COLO668 (cell line): ENCODE measurements around the gene ATP2B2.

Experiments used
- DNase-seq: peaks from one replicate; lab custom pipeline; 2025; ENCODE audit not compliant: unreplicated experiment; lab: John Stamatoyannopoulos, UW

Gene ATP2B2

DNA sequence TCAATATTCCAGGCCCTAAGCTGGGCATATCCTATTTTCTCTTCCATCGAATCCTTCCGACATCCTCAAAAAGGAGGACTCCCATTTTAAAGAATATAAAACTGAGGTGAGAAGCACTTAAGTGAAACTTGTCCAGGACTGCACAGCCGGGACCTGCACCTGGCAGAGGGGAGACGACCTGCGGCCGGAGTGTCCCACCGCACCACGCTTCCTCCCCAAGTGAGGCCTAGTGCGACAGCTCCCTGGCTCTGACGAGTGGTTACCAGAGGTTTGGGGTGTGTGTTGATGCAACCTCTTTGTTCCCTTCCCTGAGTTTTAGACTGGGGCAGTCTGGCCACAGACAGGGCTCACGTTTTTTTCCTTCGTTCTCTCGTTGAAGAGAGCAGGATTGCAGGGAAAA, 24.9 kb upstream of the ATP2B2 start:
- no peak for DNase-seq

DNA sequence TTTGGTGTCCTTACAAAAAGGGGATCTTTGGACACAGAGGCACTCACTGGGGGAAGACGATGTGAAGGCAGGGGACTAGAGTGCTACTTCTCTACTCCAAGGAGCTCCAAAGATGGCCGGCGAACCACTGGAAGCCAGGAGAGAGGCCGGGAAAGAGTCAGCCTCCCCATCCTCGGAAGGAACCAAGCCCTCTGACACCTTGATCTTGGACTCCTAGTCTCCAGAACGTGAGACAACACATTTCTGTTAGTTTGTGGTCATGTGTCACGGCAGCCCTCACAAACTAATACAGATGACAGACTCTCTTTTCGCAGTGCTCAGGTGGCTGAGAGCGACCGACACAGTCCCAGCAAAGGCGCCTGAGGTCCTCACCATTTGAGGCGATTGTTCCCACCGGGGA, 24.4 kb upstream of the ATP2B2 start:
- no peak for DNase-seq

DNA sequence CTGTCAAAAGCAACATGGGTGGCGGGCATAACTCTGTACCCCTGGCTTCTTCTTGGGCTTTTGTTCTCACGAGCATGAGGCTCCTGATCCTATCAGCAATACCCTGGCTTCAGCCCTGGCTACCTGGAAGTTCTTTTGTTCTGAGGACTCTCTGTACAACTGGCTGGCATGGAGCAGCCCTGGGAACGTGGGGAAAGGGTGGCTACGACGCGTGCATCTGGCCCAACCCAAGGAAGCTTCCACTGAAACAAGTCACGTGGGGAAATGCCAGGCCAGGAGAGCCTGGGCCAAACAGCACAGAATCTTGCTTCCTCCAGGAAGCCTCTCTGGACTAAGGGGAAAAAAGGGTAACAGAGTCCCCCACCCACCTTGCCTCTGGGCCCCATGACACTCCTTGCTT, 22.7 kb upstream of the ATP2B2 start:
- DNase-seq = no peak

DNA sequence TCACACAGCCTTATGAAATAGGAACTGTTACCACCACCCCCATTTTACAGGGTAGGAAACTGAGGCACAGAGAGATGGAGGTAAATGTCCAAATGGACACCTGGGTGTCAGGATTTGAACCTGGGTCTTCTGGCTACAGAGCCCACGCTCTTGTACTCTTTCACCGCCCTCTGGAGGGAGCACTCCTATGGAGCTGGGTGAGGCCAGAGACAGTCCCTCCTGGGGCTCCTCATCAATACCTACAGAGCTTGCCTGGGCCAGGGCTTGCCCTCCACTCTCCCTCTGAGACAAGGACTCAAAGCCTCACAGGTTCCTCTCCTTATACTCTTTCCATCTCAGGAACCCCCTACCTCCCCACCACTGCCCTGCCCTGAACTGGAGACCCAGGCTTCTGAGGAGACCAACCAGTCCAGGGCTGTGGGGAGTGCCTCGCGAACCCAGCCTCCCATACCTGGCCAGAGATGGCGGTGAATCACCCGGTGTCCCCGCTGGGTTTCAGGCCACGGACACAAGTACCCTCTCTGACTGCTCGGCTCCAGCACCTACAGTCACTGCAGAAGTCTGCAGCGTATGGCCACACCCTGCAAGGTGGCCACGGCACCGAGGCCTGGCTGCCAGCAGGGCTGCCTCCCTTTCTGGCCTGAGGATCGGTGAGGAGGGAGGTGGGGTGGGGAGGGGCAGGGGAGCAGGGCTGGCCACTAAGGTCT, 22.1 kb upstream of the ATP2B2 start:
- DNase-seq = no peak

DNA sequence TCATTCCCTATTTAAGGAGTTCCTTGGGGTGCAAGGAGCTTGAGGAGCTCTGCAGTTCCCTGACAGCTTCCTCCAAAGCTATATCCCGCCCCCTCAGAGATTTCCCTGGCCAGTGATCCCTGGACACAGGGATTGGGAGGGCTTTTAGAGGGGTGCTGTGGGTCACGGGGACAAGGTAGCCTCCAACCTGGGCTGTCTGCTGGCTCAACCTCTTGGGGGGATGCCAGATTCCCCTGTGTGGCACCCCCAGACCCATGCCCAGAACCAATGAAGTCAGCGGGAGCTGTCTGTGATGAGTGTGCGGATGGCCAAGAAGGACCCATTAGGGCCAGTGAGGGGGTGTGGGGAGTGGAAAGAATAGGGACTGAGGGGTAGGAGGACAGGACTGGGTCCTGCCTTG, 21.0 kb upstream of the ATP2B2 start:
- DNase-seq = no peak

DNA sequence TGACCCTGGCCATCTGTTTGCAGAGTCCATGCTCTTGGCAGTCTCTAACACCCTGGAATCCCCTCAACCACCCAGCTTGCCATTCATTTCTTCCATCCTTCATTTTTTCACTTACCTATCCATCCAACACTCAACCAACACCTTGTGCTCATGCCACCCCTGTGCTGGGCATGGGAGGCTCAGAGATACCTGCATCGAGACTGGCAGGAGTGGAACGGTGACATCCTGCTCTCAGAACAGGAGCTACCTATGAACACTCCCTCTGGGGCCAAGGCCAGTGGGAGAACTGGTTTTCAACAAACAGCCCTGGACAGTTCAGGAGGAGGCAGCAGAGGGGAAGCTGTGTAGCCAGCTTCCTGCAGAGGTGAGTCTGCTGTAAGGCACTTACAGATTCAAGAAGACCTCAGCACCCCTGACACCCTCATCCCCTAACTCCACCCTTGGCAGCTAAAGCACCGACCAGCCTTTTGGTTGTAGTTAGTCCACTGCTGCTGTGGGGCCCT, 19.5 kb upstream of the ATP2B2 start:
- DNase-seq = peak; percentile 4

DNA sequence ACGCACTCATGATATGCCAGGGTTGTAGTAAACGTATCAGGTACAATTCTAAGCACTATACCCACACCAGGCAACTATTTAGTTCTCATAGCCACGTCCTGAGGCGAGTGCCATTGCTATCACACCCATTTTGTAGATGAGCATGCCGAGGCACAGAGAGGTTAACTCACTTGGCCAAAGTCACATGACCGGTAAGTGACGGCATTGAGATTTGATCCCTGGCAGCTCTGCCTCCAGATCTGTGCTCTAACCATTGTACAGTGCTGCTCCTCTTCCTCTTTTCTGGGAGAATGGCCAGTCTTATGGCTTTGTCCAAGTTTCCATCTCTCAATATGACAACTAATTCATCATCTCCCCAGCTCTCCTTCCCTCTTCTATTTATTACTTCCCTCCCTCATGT, 18.9 kb upstream of the ATP2B2 start:
- DNase-seq = no peak

DNA sequence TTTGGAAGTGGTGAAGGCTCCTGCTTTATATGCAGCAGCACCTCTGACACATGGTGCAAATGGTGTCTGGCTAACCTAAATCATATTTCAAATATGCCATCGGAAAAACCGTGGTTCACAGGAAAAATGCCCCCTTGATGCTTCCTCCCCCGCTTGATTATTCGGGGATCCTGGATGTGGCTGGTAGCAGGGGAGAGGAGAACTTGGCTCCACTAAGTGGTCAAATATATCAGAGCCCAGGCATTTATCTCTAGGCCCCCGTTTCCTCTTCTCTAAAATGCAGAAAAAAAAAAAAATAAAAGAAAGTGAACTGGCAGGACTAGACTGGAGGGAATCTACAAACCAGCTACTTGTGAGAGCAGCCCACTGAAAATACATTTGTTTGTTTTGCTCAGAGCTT, 18.2 kb upstream of the ATP2B2 start:
- no peak for DNase-seq

DNA sequence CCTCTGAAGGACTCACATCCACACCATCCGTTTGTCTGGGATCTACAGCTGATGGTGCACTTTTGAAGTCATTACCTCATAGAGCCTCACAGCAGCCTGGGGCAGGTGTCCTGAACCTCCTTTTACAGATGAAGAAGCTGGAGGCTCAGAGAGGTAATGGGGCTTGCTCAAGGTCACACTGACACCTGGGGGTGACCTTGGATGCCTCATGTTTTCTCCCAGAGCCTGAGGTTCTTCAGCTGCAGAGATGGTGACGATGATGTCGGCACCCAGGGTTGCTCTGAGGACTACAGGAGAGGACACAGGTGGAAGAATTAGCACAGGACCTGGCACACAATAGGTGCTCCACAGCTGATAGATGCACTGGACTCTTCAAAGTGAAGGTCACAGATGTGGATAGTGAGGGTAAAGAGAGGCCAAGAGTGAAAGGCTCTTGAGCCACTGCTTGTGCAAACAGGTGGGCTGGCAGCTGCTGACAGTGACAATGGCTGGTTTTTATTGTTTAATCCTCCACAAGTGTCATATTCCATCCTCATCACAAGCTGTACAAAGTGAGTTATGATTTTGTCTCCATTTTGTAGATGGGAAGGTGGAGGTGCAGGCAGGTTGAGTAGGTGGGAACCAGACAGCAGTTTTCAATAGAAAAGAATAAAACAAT, 17.4 kb upstream of the ATP2B2 start:
- DNase-seq = peak; percentile 41

DNA sequence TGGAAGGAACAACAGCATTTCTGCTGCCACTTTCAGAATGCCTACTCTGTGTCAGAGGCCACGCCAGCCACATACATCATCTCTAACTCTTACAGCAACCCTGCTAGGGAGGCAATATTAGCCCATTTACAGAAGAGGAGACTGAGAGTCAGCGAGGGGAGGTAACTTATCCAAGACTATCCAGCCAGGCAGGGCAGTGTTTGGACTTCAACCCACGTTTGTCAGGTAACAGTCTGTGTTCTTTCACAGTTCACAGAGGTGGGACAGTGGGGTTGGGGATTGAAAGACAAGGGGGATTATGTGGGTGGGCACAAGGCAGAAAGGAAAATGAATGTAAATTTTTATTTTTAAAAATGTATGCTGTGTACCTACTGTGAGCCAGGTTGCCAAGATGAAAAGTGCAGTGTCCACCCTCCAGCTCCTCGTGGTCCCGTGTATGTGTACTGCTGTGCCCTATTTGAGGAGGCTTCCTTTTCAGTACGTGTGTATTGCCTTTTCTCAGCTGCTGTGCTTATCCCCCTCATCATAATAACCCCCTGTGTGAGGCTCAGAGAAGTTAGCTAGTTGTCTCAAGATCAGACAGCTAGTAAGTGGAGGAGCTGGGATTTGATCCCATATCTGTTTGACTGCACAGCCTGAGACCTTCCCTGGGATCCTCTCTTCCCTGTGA, 16.5 kb upstream of the ATP2B2 start:
- no peak for DNase-seq

DNA sequence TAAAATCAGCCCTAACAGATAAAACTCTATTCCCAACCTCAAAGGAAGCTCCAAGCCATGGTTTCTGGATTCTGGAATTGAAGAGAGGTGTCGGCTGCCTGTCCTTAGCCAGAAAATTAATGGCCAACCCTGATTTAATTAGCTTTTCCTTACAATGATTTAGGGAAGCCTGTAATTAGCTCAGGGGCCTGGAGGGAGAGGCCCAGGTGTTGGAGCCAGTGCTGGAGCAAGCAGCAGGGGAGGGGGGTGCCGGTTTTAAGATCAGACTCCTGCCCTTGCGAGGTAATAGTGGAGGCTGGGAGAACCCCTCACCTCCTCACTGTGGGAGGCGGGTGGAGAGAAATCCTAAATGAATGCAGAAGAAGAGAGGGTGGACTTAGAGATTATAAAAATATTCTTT, 14.7 kb upstream of the ATP2B2 start:
- no peak for DNase-seq

DNA sequence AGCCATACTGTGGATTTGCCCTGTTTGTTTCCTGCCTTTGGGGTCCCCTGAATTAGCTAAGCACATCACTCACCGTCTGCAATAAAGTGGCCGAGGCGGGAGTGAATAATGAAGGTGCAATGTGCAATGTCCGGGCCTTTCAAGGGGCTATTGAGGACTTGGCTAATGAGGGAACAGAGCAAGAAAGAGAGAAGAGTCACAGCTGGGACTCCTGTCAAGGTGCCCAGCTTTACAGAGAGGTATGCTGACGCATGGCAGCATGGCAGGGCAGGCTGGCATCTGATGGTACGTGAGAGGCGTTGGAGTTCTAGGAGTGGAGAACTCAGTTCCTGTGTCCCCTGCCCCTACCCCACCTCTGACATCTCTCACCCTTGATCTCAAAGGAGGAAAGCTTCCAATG, 13.8 kb upstream of the ATP2B2 start:
- no peak for DNase-seq

DNA sequence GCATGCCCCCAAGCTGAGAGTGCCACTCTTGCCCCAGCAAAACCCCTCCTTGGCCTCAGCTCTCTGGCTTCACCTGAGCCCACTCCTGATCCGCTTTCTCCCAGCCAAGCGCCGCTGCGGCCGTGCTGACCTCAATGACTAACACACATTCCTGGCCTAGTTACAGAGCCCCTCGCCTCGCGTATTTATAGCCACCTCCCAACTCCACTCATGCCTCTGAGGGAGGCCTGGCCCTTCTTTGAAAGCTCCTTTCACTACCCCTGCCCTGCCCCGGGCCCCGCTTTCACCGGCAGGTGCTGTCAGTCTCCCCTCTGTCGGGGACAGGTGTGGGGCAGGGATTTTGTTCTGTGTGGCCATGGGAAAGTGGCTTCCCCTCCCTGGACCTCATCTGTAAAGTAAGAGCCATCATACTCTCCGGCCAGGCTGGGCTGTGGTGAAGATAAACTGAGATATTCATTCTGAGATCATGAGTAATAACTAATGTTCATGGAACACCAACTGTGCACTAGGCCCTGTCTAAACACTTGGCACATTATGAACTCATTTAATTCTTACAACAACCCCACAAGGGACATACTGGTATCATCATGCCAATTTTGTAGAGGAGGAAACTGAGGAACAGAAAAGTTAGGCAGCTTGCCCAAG, 13.2 kb upstream of the ATP2B2 start:
- DNase-seq = no peak

DNA sequence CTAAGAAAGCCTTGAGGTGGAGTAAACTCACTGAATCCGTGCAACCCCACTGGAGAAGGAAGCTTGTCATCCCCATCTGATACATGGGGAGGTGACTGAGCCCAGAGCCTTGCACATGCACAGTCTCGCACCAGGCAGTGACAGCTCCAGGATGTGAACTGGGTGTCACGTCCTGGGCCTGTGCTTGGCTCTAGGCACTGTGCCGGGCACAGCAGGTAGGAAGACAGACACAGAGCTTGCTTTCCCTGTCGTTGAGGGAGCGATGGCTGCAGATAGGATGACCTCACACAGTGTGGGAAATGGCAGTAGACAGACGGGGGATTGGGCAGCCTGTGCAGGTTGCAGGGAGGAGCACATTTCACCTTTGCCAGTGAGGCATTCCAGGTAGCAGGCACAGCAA, 12.2 kb upstream of the ATP2B2 start:
- DNase-seq = no peak

DNA sequence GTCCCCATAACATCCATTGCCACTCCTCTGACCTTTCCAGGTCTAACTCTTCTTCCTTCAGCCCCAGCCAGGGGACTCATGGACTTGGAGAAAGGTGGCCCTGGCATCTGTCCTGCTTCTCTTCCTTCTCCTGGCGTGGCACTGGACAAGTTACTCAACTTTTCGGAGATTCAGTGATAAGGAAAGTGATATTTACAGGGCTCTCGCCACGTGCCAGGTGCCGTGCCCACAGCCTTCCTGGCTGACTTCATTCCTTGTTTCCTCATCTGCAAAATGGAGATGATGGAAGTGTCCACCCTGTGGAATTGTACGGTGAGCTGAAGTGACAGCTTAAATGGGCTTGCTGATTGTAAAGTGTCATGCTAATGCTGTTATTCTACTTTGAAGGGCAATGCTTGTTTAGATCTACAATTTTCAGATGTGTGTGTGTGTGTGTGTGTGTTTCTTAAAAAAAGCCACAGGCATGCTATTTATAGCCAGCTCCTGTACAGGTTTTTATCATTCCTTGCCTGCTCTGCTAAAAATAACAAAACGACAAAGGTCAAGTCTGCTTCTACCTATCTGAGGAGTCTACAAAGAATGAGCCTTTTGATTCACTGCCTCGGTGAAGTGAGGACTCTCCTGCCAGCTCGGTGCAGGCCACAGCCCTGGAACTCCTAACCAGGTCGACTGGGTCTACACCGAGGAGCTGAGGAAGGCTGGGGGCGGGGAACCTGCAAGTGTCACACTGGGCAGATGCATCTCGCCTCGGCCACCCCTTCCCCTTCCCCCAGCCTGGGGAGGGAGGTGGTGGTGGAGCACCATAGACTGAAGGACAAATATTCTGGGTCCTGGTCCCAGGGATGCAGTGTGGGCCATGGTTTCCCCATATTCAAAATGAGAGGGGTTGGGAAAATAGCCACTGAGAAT, 11.4 kb upstream of the ATP2B2 start:
- DNase-seq = no peak

DNA sequence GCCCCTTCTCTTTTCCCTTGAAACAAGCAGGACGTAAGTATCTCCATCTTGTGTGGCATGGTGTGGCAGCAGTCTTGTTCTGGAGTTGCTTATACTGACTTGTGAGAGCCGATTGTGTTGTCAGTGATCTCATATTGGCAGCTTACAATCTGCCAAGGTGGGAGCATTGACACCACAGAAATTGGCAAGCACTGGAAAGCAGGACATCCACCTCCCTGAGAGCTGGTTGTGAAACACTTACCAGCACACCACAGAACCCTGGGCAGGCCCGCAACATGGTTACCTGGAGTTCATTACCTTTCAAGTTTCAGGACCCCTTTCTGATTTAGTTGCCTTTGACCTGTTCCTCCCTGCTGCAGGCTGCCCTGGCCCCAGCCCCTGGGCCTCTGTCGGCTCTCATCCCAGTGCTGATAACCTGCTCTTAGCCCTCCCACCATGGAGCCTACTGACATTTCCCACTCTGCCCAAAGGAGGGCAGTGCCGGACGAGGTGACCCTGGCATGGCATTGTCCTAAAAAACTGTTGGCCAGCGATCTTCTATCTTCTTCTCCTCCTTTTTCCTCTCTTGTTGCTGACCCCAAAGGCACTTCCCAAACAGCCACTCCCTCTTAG, 10.6 kb upstream of the ATP2B2 start:
- no peak for DNase-seq

DNA sequence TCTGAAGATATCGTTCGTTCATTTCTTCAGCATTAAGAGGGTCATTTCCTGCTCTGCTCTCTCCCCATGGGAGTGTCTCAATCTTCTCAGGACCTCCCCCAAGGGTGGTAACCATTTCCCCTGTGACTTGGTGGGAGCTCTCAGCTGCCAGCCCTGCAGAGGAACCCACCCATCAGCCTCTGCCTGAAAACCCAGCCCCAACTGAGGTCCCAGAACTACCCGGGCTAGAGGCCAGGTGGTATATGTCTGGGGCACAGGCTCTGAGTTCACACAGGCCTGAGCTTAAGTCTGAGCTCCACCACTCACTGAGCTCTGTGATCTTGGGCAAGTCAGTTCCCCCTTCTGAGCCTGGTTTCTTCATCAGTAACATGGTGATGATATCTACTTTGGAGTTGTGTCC, 10.0 kb upstream of the ATP2B2 start:
- DNase-seq = no peak

DNA sequence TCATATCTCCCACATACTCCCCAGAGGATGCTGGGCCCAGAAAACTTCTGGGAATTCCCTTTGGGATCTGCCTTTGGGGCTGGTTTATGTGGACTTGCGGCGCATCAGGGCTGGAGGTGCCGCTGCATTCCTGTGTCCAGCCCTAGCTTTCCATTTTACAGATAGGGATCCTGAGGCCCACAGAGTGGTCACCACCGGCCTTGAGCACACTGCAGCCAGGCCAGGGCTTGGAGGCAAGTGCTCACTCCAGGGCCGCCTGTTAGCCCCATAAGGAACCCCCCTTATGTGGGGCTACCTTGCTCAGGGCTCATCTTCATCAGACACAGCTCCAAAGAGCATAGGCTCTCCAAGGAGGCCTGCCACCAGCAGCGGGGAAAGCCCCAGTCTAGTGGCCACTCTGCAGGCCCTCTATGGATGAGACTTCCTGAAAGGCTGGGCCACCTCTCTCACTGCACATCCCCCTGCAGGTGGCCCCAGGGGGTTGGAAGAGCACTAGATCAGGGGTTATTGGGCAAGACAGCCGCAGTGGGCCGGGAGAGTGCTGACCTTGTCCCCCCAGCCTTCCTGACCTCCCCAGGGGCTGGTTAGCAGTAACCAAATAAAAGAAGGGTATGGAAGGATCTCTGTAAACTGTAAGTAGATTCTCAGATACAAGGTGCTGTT, 9.2 kb upstream of the ATP2B2 start:
- no peak for DNase-seq

DNA sequence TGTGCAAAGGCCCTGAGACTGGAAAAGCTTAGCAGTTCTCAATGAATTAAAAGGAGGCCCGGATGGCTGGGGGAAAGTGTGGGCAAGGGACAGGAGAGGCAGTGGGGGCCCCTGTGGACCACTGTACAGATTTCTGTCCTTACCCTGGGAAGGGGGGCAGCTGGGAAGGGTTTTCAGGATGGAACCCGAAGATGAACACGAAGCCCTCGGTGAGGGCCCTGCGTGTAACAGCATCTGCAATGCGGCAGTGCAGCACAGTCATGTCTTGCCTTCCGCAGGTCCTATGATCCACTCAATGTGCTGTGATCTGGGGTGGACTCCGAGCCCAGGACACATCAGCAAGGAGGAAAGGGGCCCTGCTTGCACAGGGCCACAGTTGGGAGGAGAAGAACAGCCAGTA, 7.9 kb upstream of the ATP2B2 start:
- DNase-seq = no peak

DNA sequence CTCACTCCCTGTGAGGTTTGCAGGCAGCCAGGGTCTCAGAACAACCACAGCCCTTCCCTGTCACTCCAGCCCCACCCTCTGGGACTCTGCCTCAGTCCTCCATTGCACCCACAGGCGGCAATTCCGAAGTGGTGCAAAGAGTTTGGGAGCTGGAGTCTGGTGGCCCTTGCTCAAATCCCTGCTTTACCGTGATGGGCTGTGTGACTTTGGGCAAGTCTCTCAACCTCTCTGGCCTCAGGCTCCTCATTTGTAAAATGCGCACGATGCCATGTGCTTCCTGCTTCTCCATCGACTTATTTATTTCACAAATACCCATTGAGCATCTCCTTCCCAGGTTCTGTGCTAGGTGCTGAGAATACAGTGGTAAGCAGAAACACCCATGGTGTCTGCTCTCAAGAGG, 7.3 kb upstream of the ATP2B2 start:
- DNase-seq = no peak
